Gastrocnemius medialis (tissue), 4 donors: Measurements from ENCODE around the gene SMCHD1.

Experiments used
- POLR2A ChIP-seq, 2 donors: fragments of 450-650 bp; IDR thresholded peaks; one replicate each; pipeline ENCODE4 v1.6.1; 2017; ENCODE audit warnings: antibody characterized with exemption in 2 of 2, mild to moderate bottlenecking in 2 of 2, moderate library complexity in 2 of 2
- TF ChIP-seq, protein P1 (sequence below), 5 experiments: fragments of 450-650 bp in 3 of 5; fragments of 200-600 bp in 2 of 5; sonication (generic) in 2 of 5; IDR thresholded peaks in 4 of 5; conservative IDR thresholded peaks in 1 of 5; 1 replicate in 4 of 5; 2 replicates in 1 of 5; pipeline ENCODE4 v1.5.1; 2016 to 2019; ENCODE audit warnings: antibody characterized with exemption in 5 of 5, mild to moderate bottlenecking in 3 of 5, moderate library complexity in 3 of 5

DNA sequence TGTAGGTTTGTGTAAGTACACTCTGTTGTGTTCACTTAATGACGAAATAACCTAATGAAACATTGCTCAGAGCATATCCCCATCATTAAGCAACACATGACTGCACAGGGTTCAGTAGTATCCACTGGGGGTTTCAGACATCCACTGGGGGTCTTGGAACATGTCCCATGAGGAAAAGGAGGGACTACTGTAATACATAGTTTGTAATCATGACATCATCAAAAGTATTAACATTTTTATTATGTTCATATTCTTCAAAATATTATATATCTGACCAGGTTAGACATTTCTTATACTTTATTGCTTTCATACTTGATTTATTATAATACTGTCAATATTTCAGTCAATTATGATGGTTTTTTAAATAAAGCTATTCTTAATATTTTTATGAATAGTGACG lies 136.9 kb downstream of the SMCHD1 start:
- TF ChIP-seq, protein P1, sequence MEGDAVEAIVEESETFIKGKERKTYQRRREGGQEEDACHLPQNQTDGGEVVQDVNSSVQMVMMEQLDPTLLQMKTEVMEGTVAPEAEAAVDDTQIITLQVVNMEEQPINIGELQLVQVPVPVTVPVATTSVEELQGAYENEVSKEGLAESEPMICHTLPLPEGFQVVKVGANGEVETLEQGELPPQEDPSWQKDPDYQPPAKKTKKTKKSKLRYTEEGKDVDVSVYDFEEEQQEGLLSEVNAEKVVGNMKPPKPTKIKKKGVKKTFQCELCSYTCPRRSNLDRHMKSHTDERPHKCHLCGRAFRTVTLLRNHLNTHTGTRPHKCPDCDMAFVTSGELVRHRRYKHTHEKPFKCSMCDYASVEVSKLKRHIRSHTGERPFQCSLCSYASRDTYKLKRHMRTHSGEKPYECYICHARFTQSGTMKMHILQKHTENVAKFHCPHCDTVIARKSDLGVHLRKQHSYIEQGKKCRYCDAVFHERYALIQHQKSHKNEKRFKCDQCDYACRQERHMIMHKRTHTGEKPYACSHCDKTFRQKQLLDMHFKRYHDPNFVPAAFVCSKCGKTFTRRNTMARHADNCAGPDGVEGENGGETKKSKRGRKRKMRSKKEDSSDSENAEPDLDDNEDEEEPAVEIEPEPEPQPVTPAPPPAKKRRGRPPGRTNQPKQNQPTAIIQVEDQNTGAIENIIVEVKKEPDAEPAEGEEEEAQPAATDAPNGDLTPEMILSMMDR (IDR thresholded peaks at IDR 0.05 in 4 of 5, conservative IDR thresholded peaks at IDR 0.05 in 1 of 5), result no peak
- TF ChIP-seq POLR2A (IDR thresholded peaks at IDR 0.05), result no peak
